ENCODE data around the gene SPINK14. TPM values are rescaled to one million over a fixed set of nuclear protein-coding genes. Genes with fewer than 3 reads are reported as not detected.

SPINK14 gene
- total RNA-seq, 1 experiment from 2014 or later, result not detected

DNA sequence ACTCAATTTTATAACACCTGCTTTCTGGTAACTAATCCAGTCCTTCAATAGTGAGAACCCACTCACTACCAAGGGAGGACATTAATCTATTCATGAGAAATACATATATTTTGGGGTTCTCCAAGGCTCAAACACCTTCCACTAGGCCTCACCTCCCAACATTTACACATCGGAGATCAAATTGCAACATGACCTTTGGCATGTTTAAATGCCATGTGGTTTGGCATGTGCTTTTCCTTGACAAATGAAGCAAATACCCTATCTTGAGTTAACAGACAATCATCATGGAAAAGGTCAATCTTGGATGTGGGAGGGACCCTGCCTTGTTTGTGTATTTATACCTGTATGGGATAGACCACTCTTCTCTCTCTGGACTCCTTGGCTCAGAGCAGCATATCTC lies 21.9 kb upstream of the SPINK14 start:
- H2BK120ac ChIP-seq (ENCODE audit: low read depth, low read length, poor library complexity, severe bottlenecking), result no peak overlapping the region
- no peaks in the 10 kb centered on the region for H3K79me1 ChIP-seq (ENCODE audit: insufficient read depth, low read depth, low read length, poor library complexity, severe bottlenecking)
- Mint-ChIP-seq H3K4me1 (no peaks in the 10 kb centered on the region), H3K4me3 (no peak overlapping the region), H3K36me3 (ENCODE audit: insufficient read depth in 1 of 3, low read depth in 3 of 3) (no peaks in the 10 kb centered on the region), H3K27me3 (ENCODE audit: low read depth) (no peaks in the 10 kb centered on the region), H3K9me3 (no peaks in the 10 kb centered on the region), H3K27ac (no peak overlapping the region)
- no peak overlapping the region for H3T11ph ChIP-seq (ENCODE audit: low read length)
- H2BK12ac ChIP-seq (ENCODE audit: insufficient read length, low read depth, low read length), result no peak overlapping the region
- H3K18ac ChIP-seq (ENCODE audit: insufficient read length, low read depth, low read length), result no peak overlapping the region
- TF ChIP-seq, protein P1, sequence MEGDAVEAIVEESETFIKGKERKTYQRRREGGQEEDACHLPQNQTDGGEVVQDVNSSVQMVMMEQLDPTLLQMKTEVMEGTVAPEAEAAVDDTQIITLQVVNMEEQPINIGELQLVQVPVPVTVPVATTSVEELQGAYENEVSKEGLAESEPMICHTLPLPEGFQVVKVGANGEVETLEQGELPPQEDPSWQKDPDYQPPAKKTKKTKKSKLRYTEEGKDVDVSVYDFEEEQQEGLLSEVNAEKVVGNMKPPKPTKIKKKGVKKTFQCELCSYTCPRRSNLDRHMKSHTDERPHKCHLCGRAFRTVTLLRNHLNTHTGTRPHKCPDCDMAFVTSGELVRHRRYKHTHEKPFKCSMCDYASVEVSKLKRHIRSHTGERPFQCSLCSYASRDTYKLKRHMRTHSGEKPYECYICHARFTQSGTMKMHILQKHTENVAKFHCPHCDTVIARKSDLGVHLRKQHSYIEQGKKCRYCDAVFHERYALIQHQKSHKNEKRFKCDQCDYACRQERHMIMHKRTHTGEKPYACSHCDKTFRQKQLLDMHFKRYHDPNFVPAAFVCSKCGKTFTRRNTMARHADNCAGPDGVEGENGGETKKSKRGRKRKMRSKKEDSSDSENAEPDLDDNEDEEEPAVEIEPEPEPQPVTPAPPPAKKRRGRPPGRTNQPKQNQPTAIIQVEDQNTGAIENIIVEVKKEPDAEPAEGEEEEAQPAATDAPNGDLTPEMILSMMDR (conservative IDR thresholded peaks at IDR 0.05), result no peak
- H4K5ac ChIP-seq (ENCODE audit: insufficient read length, low read depth, low read length), result no peak overlapping the region
- H3K4me2 ChIP-seq (ENCODE audit: insufficient read depth, insufficient read length, low read length), result no peak overlapping the region
- WGBS (ENCODE audit: extremely low coverage, insufficient read length, low lambda C conversion rate), result no CpG with 5 or more reads among the region's 1 CpG
- H2BK5ac ChIP-seq (ENCODE audit: insufficient read length, low read length), result no peak overlapping the region
- no peaks in the 10 kb centered on the region for H3K9me3 ChIP-seq (ENCODE audit: control insufficient read depth, low read depth, low read length)
- H2AK5ac ChIP-seq (ENCODE audit: insufficient read length, low read length), result no peak overlapping the region
- H3K79me2 ChIP-seq (ENCODE audit: insufficient read depth, low read length), result no peaks in the 10 kb centered on the region
- no peak overlapping the region for H2BK15ac ChIP-seq (ENCODE audit: low read depth, low read length)
- no peak overlapping the region for H4K91ac ChIP-seq (ENCODE audit: insufficient read length, low read depth, low read length)
- H4K8ac ChIP-seq (replicated peaks; ENCODE audit: insufficient read length, low read depth, low read length), result no peak overlapping the region
- H3K14ac ChIP-seq (ENCODE audit: insufficient read depth, low read length), result no peak overlapping the region
- no peak overlapping the region for H3K27ac ChIP-seq (ENCODE audit: insufficient read length, low read depth, low read length)
- H3K4me1 ChIP-seq (ENCODE audit: insufficient read depth, low read length), result no peaks in the 10 kb centered on the region
- no peak overlapping the region for H2AFZ ChIP-seq (ENCODE audit: low read length)
- no peak overlapping the region for H3K9ac ChIP-seq (ENCODE audit: extremely low read depth, insufficient read length, low read length)
- no peak overlapping the region for H3K56ac ChIP-seq (ENCODE audit: insufficient read length, low read depth, low read length)
- H3K27me3 ChIP-seq (ENCODE audit: insufficient read depth, low read length), result no peaks in the 10 kb centered on the region
- H3K4ac ChIP-seq (ENCODE audit: low read depth, low read length), result no peak overlapping the region
- no peak overlapping the region for H2BK20ac ChIP-seq (ENCODE audit: low read depth, low read length, poor library complexity, severe bottlenecking)
- no peaks in the 10 kb centered on the region for H3K23me2 ChIP-seq (ENCODE audit: insufficient read length, low read depth, low read length, poor library complexity, severe bottlenecking)
- no peaks in the 10 kb centered on the region for H4K20me1 ChIP-seq (ENCODE audit: control insufficient read depth, insufficient read depth, insufficient read length)
- no peak overlapping the region for H3K23ac ChIP-seq (ENCODE audit: insufficient read length, low read depth, low read length)
- no peak for DNase-seq

Data from H9 (cell line).